Measurements from ENCODE around the gene MS4A2.
"Not testable (repeated sequence)": the region's sequence is repeated elsewhere in the genome, so short reads cannot be mapped to it uniquely, and the experiment has no call there.

The MS4A2 gene

DNA sequence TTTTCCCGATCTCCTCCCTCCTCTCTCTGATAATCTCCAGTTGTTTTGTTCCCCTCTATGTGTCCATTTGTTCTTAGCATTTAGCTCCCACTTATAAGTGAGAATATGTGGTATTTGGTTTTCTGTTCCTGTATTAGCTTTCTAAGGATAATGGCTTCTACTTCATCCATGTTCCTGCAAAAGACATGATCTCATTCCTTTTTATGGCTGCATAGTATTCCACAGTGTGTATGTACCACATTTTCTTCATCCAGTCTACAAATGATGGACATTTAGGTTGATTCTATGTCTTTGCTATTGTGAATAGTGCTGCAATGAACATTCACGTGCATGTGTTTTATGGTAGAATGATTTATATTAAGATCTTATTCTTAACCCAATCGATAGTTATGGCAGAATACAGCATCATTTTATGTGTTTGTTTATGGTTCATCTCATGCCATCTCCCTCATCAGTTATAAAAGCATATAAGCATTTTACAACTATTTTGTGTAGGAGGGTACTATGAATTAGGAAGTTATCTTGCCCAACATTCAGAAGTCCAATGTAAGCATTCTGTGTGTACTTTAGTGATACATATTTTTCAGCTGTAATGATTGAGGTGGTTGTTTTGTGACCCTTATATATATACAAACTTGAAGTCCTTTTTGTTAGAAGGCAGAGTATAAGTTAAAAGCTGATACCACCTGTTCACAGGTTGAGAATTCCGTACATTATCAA is 28.8 kb upstream of the MS4A2 start:
- H3K27ac ChIP-seq = no peak overlapping the region
- TF ChIP-seq, protein P1, sequence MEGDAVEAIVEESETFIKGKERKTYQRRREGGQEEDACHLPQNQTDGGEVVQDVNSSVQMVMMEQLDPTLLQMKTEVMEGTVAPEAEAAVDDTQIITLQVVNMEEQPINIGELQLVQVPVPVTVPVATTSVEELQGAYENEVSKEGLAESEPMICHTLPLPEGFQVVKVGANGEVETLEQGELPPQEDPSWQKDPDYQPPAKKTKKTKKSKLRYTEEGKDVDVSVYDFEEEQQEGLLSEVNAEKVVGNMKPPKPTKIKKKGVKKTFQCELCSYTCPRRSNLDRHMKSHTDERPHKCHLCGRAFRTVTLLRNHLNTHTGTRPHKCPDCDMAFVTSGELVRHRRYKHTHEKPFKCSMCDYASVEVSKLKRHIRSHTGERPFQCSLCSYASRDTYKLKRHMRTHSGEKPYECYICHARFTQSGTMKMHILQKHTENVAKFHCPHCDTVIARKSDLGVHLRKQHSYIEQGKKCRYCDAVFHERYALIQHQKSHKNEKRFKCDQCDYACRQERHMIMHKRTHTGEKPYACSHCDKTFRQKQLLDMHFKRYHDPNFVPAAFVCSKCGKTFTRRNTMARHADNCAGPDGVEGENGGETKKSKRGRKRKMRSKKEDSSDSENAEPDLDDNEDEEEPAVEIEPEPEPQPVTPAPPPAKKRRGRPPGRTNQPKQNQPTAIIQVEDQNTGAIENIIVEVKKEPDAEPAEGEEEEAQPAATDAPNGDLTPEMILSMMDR (IDR thresholded peaks at IDR 0.05) = no peak
- H3K4me1 ChIP-seq = no peaks in the 10 kb centered on the region
- H3K4me2 ChIP-seq (ENCODE audit: low read length) = no peak overlapping the region
- no peak overlapping the region for H3K9ac ChIP-seq
- no peaks in the 10 kb centered on the region for H3K36me3 ChIP-seq (ENCODE audit: control insufficient read depth, insufficient read depth, low read length)
- H3K79me2 ChIP-seq = no peaks in the 10 kb centered on the region
- no peak overlapping the region for H3K4me3 ChIP-seq (ENCODE audit: low read depth, low read length)
- no peaks in the 10 kb centered on the region for H3K27me3 ChIP-seq (ENCODE audit: control insufficient read depth, insufficient read depth, low read length)
- H2AFZ ChIP-seq = no peak overlapping the region
- no peaks in the 10 kb centered on the region for H3K9me3 ChIP-seq (ENCODE audit: control insufficient read depth, low read length)

GRCh38 chr11:60064111-60064510 is 24.4 kb upstream of the MS4A2 start:
- H3K9ac ChIP-seq = no peak overlapping the region
- no peak overlapping the region for H3K4me3 ChIP-seq (ENCODE audit: low read depth, low read length)
- no peaks in the 10 kb centered on the region for H3K36me3 ChIP-seq (ENCODE audit: control insufficient read depth, insufficient read depth, low read length)
- no peak overlapping the region for H2AFZ ChIP-seq
- no peaks in the 10 kb centered on the region for H3K27me3 ChIP-seq (ENCODE audit: control insufficient read depth, insufficient read depth, low read length)
- H3K4me1 ChIP-seq = no peaks in the 10 kb centered on the region
- TF ChIP-seq, protein P1 (IDR thresholded peaks at IDR 0.05) = no peak
- H3K27ac ChIP-seq = no peak overlapping the region
- H3K9me3 ChIP-seq (ENCODE audit: control insufficient read depth, low read length) = no peaks in the 10 kb centered on the region
- H3K4me2 ChIP-seq (ENCODE audit: low read length) = no peak overlapping the region
- no peaks in the 10 kb centered on the region for H3K79me2 ChIP-seq

- no peak overlapping the region for H3K4me3 ChIP-seq (ENCODE audit: low read depth, low read length)
- TF ChIP-seq, protein P1 (IDR thresholded peaks at IDR 0.05) = no peak
Observed at GRCh38 chr11:60065801-60066200, 22.7 kb upstream of the MS4A2 start.

DNA sequence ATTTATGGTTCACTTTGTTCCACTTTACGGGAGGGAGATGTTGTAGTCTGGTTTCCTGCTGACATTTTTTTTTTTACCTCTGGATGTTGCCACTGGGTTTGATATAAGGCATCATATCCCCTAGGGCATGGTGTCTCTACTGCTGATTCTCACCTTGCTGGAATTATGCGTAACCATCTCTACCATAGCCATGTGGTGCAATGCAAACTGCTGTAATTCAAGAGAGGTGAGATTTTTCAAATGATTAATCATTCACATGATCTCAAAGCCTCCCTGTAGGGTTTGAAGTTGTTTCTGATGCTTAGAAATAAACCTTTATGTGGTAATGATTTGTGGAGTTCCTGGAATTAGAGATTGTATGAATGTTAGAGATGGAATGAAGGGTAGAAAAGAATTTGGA is 19.0 kb upstream of the MS4A2 start:
- H3K4me2 ChIP-seq (ENCODE audit: low read length) = no peak overlapping the region
- no peak overlapping the region for H3K9ac ChIP-seq
- H3K4me3 ChIP-seq (ENCODE audit: low read depth, low read length) = no peak overlapping the region
- no peaks in the 10 kb centered on the region for H3K9me3 ChIP-seq (ENCODE audit: control insufficient read depth, low read length)
- TF ChIP-seq, protein P1 (IDR thresholded peaks at IDR 0.05) = no peak
- no peaks in the 10 kb centered on the region for H3K4me1 ChIP-seq
- no peaks in the 10 kb centered on the region for H3K27me3 ChIP-seq (ENCODE audit: control insufficient read depth, insufficient read depth, low read length)
- H3K79me2 ChIP-seq = no peaks in the 10 kb centered on the region
- no peak overlapping the region for H2AFZ ChIP-seq
- H3K27ac ChIP-seq = no peak overlapping the region
- H3K36me3 ChIP-seq (ENCODE audit: control insufficient read depth, insufficient read depth, low read length) = no peaks in the 10 kb centered on the region

More at GRCh38 chr11:60065801-60066200, 22.7 kb upstream of the MS4A2 start:
- Histone ChIP-seq H3K9me3 (ENCODE audit: control insufficient read depth, low read length) (no peaks in the 10 kb centered on the region), H3K36me3 (ENCODE audit: control insufficient read depth, insufficient read depth, low read length) (no peaks in the 10 kb centered on the region), H3K27ac (no peak overlapping the region), H3K79me2 (no peaks in the 10 kb centered on the region), H3K4me1 (no peaks in the 10 kb centered on the region), H3K9ac (no peak overlapping the region), H3K27me3 (ENCODE audit: control insufficient read depth, insufficient read depth, low read length) (no peaks in the 10 kb centered on the region), H3K4me2 (ENCODE audit: low read length) (no peak overlapping the region), H2AFZ (no peak overlapping the region)

DNA sequence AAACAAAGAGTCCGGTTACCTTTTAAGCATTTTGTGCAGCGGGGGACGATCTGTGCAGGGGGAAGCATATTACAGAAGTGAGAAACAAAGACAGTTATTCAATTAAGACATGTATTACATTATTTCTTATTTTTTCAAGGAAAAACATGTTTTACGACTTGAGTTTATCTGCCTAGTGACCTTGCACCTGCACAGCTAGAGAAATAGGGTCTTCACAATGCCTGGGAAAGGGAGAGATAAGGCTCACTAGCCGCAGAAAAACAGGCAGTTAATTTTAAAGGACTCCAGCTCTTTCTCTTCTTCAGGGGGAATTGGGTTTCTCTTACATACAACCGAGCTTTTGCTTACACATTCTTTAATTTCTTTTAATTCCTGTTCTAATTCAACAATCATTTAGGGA is 16.8 kb upstream of the MS4A2 start:
- H3K4me1 ChIP-seq; H3K4me3 ChIP-seq (ENCODE audit: low read depth, low read length); H2AFZ ChIP-seq; H3K27me3 ChIP-seq (ENCODE audit: control insufficient read depth, insufficient read depth, low read length); H3K36me3 ChIP-seq (ENCODE audit: control insufficient read depth, insufficient read depth, low read length); H3K79me2 ChIP-seq; H3K9ac ChIP-seq; H3K4me2 ChIP-seq (ENCODE audit: low read length); H3K27ac ChIP-seq; H3K9me3 ChIP-seq (ENCODE audit: control insufficient read depth, low read length): not testable (repeated sequence)
